ENCODE results near the gene WDHD1.
"Not testable (repeated sequence)": the region's sequence is repeated elsewhere in the genome, so short reads cannot be mapped to it uniquely, and the experiment has no call there.

The WDHD1 gene

GRCh38 chr14:55026793-55027561 lies at the start of gene WDHD1, which contains the start of gene SOCS4:
Gene WDHD1 (minus strand): TSS chr14:55027099. CDS start chr14:55026787, 312 bp downstream.
Gene SOCS4 (plus strand): TSS chr14:55027236. CDS start chr14:55043042, 15,806 bp downstream.
- peak; percentile 84 to 96 for DNase-seq

GRCh38 chr14:55075628-55076175 lies 48.8 kb upstream of the WDHD1 start:
- no peak for DNase-seq

- no peak for DNase-seq
These were observed 47.8 kb upstream of the WDHD1 start for GRCh38 chr14:55074662-55075061.

GRCh38 chr14:55073856-55074255 lies 47.0 kb upstream of the WDHD1 start:
- DNase-seq, result no peak

GRCh38 chr14:55071870-55072640 lies 45.2 kb upstream of the WDHD1 start:
- DNase-seq, result peak in 1 of 2 experiments; percentile 18

GRCh38 chr14:55070981-55071411 lies 44.1 kb upstream of the WDHD1 start:
- no peak for DNase-seq

- no peak for DNase-seq
These were observed 39.3 kb upstream of the WDHD1 start for GRCh38 chr14:55066223-55066622.

GRCh38 chr14:55065411-55065810 lies 38.5 kb upstream of the WDHD1 start:
- no peak for DNase-seq

GRCh38 chr14:55064896-55065295 lies 38.0 kb upstream of the WDHD1 start:
- DNase-seq, result not testable (repeated sequence)

GRCh38 chr14:55062517-55063351 lies 35.8 kb upstream of the WDHD1 start:
- DNase-seq, result peak; percentile 84 to 95

GRCh38 chr14:55059333-55059732 lies 32.4 kb upstream of the WDHD1 start:
- no peak for DNase-seq

- no peak for DNase-seq
These were observed 31.0 kb upstream of the WDHD1 start for GRCh38 chr14:55057919-55058318.

- no peak for DNase-seq
These were observed 27.2 kb upstream of the WDHD1 start for GRCh38 chr14:55054098-55054497.

- DNase-seq, result no peak
These were observed 26.6 kb upstream of the WDHD1 start for GRCh38 chr14:55053500-55053899.

GRCh38 chr14:55053018-55053417 lies 26.1 kb upstream of the WDHD1 start:
- no peak for DNase-seq

- no peak for DNase-seq
These were observed 25.5 kb upstream of the WDHD1 start for GRCh38 chr14:55052269-55052930.

GRCh38 chr14:55051423-55052268 lies 24.7 kb upstream of the WDHD1 start, which contains the start of gene MAPK1IP1L:
Gene MAPK1IP1L (plus strand): TSS chr14:55051647. CDS start chr14:55061684, 10,037 bp downstream.
- DNase-seq, result peak; percentile 82 to 94

- DNase-seq, result no peak
These were observed 24.2 kb upstream of the WDHD1 start for GRCh38 chr14:55051165-55051422.

GRCh38 chr14:55048900-55049436 lies 22.1 kb upstream of the WDHD1 start:
- no peak for DNase-seq

GRCh38 chr14:55047301-55048053 lies 20.6 kb upstream of the WDHD1 start:
- DNase-seq, result no peak

Measured in NCI-H446 (cell line).